ENCODE results near the gene STK38L.
A peak's percentile ranks its signal among the peaks of the same experiment; 100 is the strongest.

The STK38L gene

GRCh38 chr12:27309995-27310315, 65.9 kb downstream of the STK38L start:
- H3K36me3 ChIP-seq (ENCODE audit: control insufficient read depth, insufficient read depth, low read length) = no peaks in the 10 kb centered on the region
- no peaks in the 10 kb centered on the region for H3K4me1 ChIP-seq (ENCODE audit: control insufficient read depth, insufficient read depth, low read length)
- no peak overlapping the region for H3K4me3 ChIP-seq (ENCODE audit: low read length)
- no peaks in the 10 kb centered on the region for H3K9me3 ChIP-seq (ENCODE audit: control insufficient read depth, insufficient read depth, low read length)
- H3K27me3 ChIP-seq (ENCODE audit: control insufficient read depth, insufficient read depth, low read length) = no peaks in the 10 kb centered on the region
- no CpG with 5 or more reads among the region's 1 CpG for WGBS (ENCODE audit: insufficient coverage, insufficient read length)
- no peak overlapping the region for H3K27ac ChIP-seq (ENCODE audit: low read length)
- no peak for DNase-seq (ENCODE audit: low read depth, low spot score)

DNA sequence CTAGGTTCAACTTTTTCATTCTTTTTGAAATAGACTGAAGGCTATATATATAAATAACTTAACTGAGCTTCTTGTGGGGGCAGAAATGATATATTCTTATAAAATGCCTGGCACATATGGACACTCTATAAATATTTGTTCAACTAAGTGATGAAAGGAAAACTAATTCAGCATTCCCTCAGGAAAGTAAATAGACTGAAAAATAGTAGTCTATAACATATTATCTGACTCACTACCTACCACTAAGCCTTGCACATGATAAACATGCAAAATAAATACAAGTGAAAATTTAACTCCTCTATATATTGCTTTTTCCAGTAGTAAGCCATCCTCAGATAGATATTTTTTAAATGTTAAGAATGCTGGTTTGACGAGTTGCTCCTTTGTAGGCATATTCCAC, 72.9 kb downstream of the STK38L start:
- no peaks in the 10 kb centered on the region for H3K27me3 ChIP-seq (ENCODE audit: control insufficient read depth, insufficient read depth, low read length)
- H3K36me3 ChIP-seq (ENCODE audit: control insufficient read depth, insufficient read depth, low read length) = no peaks in the 10 kb centered on the region
- no peak for DNase-seq (ENCODE audit: low read depth, low spot score)
- no peak overlapping the region for H3K27ac ChIP-seq (ENCODE audit: low read length)
- WGBS (ENCODE audit: insufficient coverage, insufficient read length) = no CpG with 5 or more reads among the region's 1 CpG
- H3K9me3 ChIP-seq (ENCODE audit: control insufficient read depth, insufficient read depth, low read length) = no peaks in the 10 kb centered on the region
- H3K4me1 ChIP-seq (ENCODE audit: control insufficient read depth, insufficient read depth, low read length) = no peaks in the 10 kb centered on the region
- H3K4me3 ChIP-seq (ENCODE audit: low read length) = no peak overlapping the region

DNA sequence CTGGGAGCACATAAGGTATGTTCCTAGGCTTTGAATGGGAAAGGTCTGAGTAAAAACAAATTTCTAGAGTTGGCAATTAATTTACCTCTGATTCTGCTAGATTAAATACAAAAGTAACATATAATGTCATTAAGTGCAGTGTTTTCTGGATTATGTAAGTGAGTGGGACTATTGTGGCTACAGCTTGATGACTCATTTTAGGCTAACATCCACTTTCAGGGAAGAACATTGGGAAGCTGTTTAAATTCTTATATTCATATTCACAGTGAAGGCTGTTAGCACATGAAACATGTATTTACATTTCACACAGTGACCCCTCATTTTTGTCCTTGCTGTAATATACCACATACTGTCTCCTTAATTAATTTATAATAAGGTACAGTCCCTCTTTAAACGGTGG, 75.3 kb downstream of the STK38L start:
- no peaks in the 10 kb centered on the region for H3K27me3 ChIP-seq (ENCODE audit: control insufficient read depth, insufficient read depth, low read length)
- no peaks in the 10 kb centered on the region for H3K9me3 ChIP-seq (ENCODE audit: control insufficient read depth, insufficient read depth, low read length)
- no peak overlapping the region for H3K4me3 ChIP-seq (ENCODE audit: low read length)
- no peaks in the 10 kb centered on the region for H3K36me3 ChIP-seq (ENCODE audit: control insufficient read depth, insufficient read depth, low read length)
- no peaks in the 10 kb centered on the region for H3K4me1 ChIP-seq (ENCODE audit: control insufficient read depth, insufficient read depth, low read length)
- DNase-seq (ENCODE audit: low read depth, low spot score) = no peak
- H3K27ac ChIP-seq (ENCODE audit: low read length) = no peak overlapping the region
- no CpG with 5 or more reads among the region's 1 CpG for WGBS (ENCODE audit: insufficient coverage, insufficient read length)

GRCh38 chr12:27319848-27320247, 75.8 kb downstream of the STK38L start:
- no peaks in the 10 kb centered on the region for H3K9me3 ChIP-seq (ENCODE audit: control insufficient read depth, insufficient read depth, low read length)
- H3K36me3 ChIP-seq (ENCODE audit: control insufficient read depth, insufficient read depth, low read length) = no peaks in the 10 kb centered on the region
- WGBS (ENCODE audit: insufficient coverage, insufficient read length) = no CpG with 5 or more reads among the region's 2 CpGs
- no peak overlapping the region for H3K27ac ChIP-seq (ENCODE audit: low read length)
- H3K27me3 ChIP-seq (ENCODE audit: control insufficient read depth, insufficient read depth, low read length) = no peaks in the 10 kb centered on the region
- H3K4me3 ChIP-seq (ENCODE audit: low read length) = no peak overlapping the region
- no peak for DNase-seq (ENCODE audit: low read depth, low spot score)
- no peaks in the 10 kb centered on the region for H3K4me1 ChIP-seq (ENCODE audit: control insufficient read depth, insufficient read depth, low read length)

DNA sequence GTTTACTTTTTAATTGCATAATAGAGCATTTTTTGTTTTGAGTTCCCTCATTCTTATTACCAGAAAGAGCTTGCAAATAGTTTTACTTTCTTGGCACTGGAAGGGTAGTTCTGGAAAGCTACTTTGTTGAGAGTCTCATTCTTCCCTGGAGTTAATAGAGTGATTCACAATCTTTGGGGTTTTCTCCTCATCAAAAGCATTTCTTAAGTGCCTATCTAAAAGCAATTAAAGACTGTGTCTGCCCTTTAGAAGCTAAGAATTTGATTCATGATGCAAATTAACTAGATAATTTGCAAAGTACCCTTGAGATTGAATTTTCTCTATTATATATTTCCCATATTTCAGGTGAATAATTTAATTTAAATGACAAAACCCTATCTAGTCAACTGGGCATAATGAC, 80.4 kb downstream of the STK38L start:
- no peak overlapping the region for H3K27ac ChIP-seq (ENCODE audit: low read length)
- H3K4me3 ChIP-seq (ENCODE audit: low read length) = no peak overlapping the region
- no peaks in the 10 kb centered on the region for H3K4me1 ChIP-seq (ENCODE audit: control insufficient read depth, insufficient read depth, low read length)
- no peaks in the 10 kb centered on the region for H3K9me3 ChIP-seq (ENCODE audit: control insufficient read depth, insufficient read depth, low read length)
- DNase-seq (ENCODE audit: low read depth, low spot score) = no peak
- no peaks in the 10 kb centered on the region; the same call in 1 of the 2 replicates for H3K36me3 ChIP-seq (ENCODE audit: control insufficient read depth, insufficient read depth, low read length)
- H3K27me3 ChIP-seq (ENCODE audit: control insufficient read depth, insufficient read depth, low read length) = no peaks in the 10 kb centered on the region

GRCh38 chr12:27330846-27331245, 86.8 kb downstream of the STK38L start:
- DNase-seq (ENCODE audit: low read depth, low spot score) = no peak
- Histone ChIP-seq H3K4me1 (ENCODE audit: control insufficient read depth, insufficient read depth, low read length) (no peaks in the 10 kb centered on the region), H3K9me3 (ENCODE audit: control insufficient read depth, insufficient read depth, low read length) (no peaks in the 10 kb centered on the region), H3K27me3 (ENCODE audit: control insufficient read depth, insufficient read depth, low read length) (peaks cover 7% of the 10 kb centered on the region; the same call in 1 of the 2 replicates), H3K4me3 (ENCODE audit: low read length) (no peak overlapping the region), H3K36me3 (ENCODE audit: control insufficient read depth, insufficient read depth, low read length) (no peaks in the 10 kb centered on the region; the same call in 1 of the 2 replicates), H3K27ac (ENCODE audit: low read length) (no peak overlapping the region)
- no CpG with 5 or more reads among the region's 1 CpG for WGBS (ENCODE audit: insufficient coverage, insufficient read length)

- 0 out of 2 replicates have a peak, but pooled peaks cover 2% of the 10 kb centered on the region for H3K4me1 ChIP-seq (ENCODE audit: control insufficient read depth, insufficient read depth, low read length)
- no peaks in the 10 kb centered on the region for H3K9me3 ChIP-seq (ENCODE audit: control insufficient read depth, insufficient read depth, low read length)
- H3K27ac ChIP-seq (ENCODE audit: low read length) = no peak overlapping the region
- DNase-seq (ENCODE audit: low read depth, low spot score) = no peak
- WGBS (ENCODE audit: insufficient coverage, insufficient read length) = no CpG with 5 or more reads among the region's 7 CpGs
- no peaks in the 10 kb centered on the region for H3K36me3 ChIP-seq (ENCODE audit: control insufficient read depth, insufficient read depth, low read length)
- H3K27me3 ChIP-seq (ENCODE audit: control insufficient read depth, insufficient read depth, low read length) = peaks cover 7% of the 10 kb centered on the region; the same call in 1 of the 2 replicates
- H3K4me3 ChIP-seq (ENCODE audit: low read length) = no peak overlapping the region
Measured at GRCh38 chr12:27331291-27331926, 87.3 kb downstream of the STK38L start.

DNA sequence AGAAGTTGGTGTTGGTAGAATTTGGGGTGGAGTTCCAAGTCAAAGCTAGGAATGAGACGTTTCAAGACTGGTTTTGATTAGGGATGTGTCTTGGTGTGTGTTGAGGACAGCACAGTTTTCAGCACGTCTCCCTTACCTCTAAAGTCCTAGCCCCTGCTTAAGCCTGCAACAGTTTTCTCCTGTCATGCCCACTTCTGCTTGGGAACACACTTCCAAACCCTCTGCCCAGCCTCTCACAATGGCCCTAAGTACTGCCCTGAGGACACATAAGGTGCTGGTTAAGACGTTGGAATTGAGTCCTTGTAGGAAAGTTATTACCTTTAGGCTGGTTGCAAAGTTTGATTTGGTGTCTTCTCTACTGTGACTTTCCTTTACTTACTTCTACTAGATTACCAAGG, 87.8 kb downstream of the STK38L start:
- Histone ChIP-seq H3K27ac (ENCODE audit: low read length) (no peak overlapping the region), H3K4me3 (ENCODE audit: low read length) (peak overlapping the region; percentile 82; the same call in 1 of the 2 replicates), H3K36me3 (ENCODE audit: control insufficient read depth, insufficient read depth, low read length) (no peaks in the 10 kb centered on the region), H3K4me1 (ENCODE audit: control insufficient read depth, insufficient read depth, low read length) (0 out of 2 replicates have a peak, but pooled peaks cover 2% of the 10 kb centered on the region), H3K27me3 (ENCODE audit: control insufficient read depth, insufficient read depth, low read length) (peaks cover 7% of the 10 kb centered on the region; the same call in 1 of the 2 replicates), H3K9me3 (ENCODE audit: control insufficient read depth, insufficient read depth, low read length) (no peaks in the 10 kb centered on the region)
- no CpG with 5 or more reads among the region's 3 CpGs for WGBS (ENCODE audit: insufficient coverage, insufficient read length)
- no peak for DNase-seq (ENCODE audit: low read depth, low spot score)

DNA sequence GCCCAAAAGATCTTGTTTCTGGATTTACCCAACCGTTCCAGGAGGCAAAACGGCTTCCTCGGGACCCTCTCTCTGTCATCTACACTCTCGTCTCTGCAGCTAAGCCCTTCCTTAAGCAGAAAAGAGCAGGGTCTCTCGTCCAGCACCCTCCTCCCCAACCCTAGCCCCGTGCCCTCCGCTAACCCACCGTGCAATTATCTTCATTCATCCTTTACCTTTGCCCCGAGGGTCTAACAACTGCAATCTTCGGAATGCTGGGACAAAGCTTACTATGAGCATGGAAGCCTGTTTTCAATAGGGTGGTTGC, 88.3 kb downstream of the STK38L start:
- H3K9me3 ChIP-seq (ENCODE audit: control insufficient read depth, insufficient read depth, low read length) = no peaks in the 10 kb centered on the region
- H3K27ac ChIP-seq (ENCODE audit: low read length) = no peak overlapping the region
- peak overlapping the region; percentile 82; the same call in 1 of the 2 replicates for H3K4me3 ChIP-seq (ENCODE audit: low read length)
- no peak for DNase-seq (ENCODE audit: low read depth, low spot score)
- 0 out of 2 replicates have a peak, but pooled peaks cover 2% of the 10 kb centered on the region for H3K4me1 ChIP-seq (ENCODE audit: control insufficient read depth, insufficient read depth, low read length)
- no peaks in the 10 kb centered on the region for H3K36me3 ChIP-seq (ENCODE audit: control insufficient read depth, insufficient read depth, low read length)
- peaks cover 7% of the 10 kb centered on the region; the same call in 1 of the 2 replicates for H3K27me3 ChIP-seq (ENCODE audit: control insufficient read depth, insufficient read depth, low read length)
- no CpG with 5 or more reads among the region's 10 CpGs for WGBS (ENCODE audit: insufficient coverage, insufficient read length)

DNA sequence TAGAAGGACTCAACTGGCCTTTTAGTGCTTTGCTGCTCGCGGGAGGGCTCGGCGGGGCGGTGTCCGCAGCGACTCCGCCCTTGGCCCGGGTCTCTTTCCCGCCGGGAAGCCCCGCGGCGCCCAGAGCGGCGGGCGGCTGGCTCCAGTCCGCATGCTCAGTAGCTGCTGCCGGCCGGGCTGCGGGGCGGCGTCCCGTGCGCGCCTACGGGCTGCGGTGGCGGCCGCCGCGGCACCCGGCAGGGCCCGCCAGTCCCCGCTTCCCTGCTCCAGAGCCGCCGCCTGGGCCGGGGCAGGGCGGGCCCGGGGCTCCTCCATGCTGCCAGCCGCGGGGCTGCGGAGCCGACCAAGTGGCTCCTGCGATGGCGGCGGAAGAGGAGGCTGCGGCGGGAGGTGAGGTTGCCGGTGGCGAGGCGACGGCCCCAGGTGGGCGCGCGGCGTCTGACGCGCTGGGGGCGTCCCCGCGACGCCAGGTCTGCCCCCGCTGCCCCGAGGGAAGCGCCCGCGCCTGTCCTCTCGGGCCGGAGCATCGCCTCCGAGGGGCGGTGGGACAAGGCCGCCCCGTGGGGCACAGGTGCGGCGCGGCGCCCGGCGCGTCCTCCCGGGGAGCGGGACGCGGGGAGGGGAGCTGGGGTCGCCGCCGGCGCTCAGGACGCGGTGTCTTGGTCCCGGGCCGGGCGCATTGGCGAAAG, 88.8 kb downstream of the STK38L start, which contains the start of gene BMAL2:
Gene BMAL2, plus strand, starts transcription at position 123 of the 689 bp plus-strand sequence. Its CDS starts 237 bp downstream, at position 360.
- Histone ChIP-seq H3K4me3 (ENCODE audit: low read length) (peak within 1 kb of the TSS; percentile 82), H3K27me3 (ENCODE audit: control insufficient read depth, insufficient read depth, low read length) (peaks cover 7% of the 10 kb centered on the region; the same call in 1 of the 2 replicates), H3K4me1 (ENCODE audit: control insufficient read depth, insufficient read depth, low read length) (0 out of 2 replicates have a peak, but pooled peaks cover 2% of the 10 kb centered on the region), H3K36me3 (ENCODE audit: control insufficient read depth, insufficient read depth, low read length) (no peaks in the 10 kb centered on the region), H3K9me3 (ENCODE audit: control insufficient read depth, insufficient read depth, low read length) (no peaks in the 10 kb centered on the region), H3K27ac (ENCODE audit: low read length) (no peak within 1 kb of the TSS)
- no peak for DNase-seq (ENCODE audit: low read depth, low spot score)
- no CpG with 5 or more reads among the region's 96 CpGs for WGBS (ENCODE audit: insufficient coverage, insufficient read length)
